A673 (cell line): ENCODE data around the gene TXNRD2. TPM values are rescaled to one million over a fixed set of nuclear protein-coding genes. Genes with fewer than 3 reads are reported as not detected.

ENCODE experiments used
- BruUV-seq: library from RNA; stranded (reverse); fragments of 400-500 nt; replicated peaks from 2 replicates; lab custom pipeline; 2021; lab: Mats Ljungman, UMichigan
- CTCF ChIA-PET: fragments of 300-600 bp; sonication (Branson Sonifier 250); formaldehyde crosslinking; loops from one replicate; lab custom pipeline; 2022; ENCODE audit warnings: antibody characterized with exemption; lab: Charles Lee
- POLR2A ChIA-PET: fragments of 300-600 bp; sonication (Branson Sonifier 250); formaldehyde crosslinking; loops from one replicate; lab custom pipeline; 2022; ENCODE audit warnings: antibody characterized with exemption; ENCODE audit not compliant: low non-redundant PET; lab: Charles Lee
- DNase-seq: peaks from one replicate; pipeline ENCODE4 v3.0.0-alpha.2; 2015; ENCODE audit warnings: low spot score
- H3K27ac ChIP-seq: fragments of 200-600 bp; sonication (generic); 2 replicates; pipeline ENCODE4 v1.5.1; 2016; ENCODE audit warnings: mixed run types, low read depth, mild to moderate bottlenecking, mixed read lengths, antibody characterized with exemption, low read length; ENCODE audit not compliant: poor library complexity, severe bottlenecking
- H3K27me3 ChIP-seq: fragments of 200-600 bp; sonication (generic); replicated peaks from 2 replicates; pipeline ENCODE4 v1.6.1; 2017; ENCODE audit warnings: mixed run types, low read depth, mild to moderate bottlenecking, mixed read lengths, antibody characterized with exemption, low read length; ENCODE audit not compliant: insufficient read depth, poor library complexity
- H3K36me3 ChIP-seq: fragments of 200-600 bp; sonication (generic); 2 replicates; pipeline ENCODE4 v1.6.1; 2016; ENCODE audit warnings: mixed run types, mild to moderate bottlenecking, mixed read lengths, antibody characterized with exemption, low read length; ENCODE audit not compliant: insufficient read depth, poor library complexity, severe bottlenecking
- H3K4me1 ChIP-seq: fragments of 200-600 bp; sonication (generic); 2 replicates; pipeline ENCODE4 v1.6.1; 2017; ENCODE audit warnings: mixed run types, mild to moderate bottlenecking, mixed read lengths, antibody characterized with exemption, low read length; ENCODE audit not compliant: insufficient read depth, poor library complexity, severe bottlenecking
- H3K4me3 ChIP-seq: fragments of 200-600 bp; sonication (generic); 2 replicates; pipeline ENCODE4 v1.5.1; 2016; ENCODE audit warnings: low read depth, mixed run types, mild to moderate bottlenecking, mixed read lengths, low read length; ENCODE audit not compliant: poor library complexity, severe bottlenecking
- H3K9me3 ChIP-seq: fragments of 200-600 bp; sonication (generic); 2 replicates; pipeline ENCODE4 v1.6.1; 2016; ENCODE audit warnings: mixed run types, low read depth, mild to moderate bottlenecking, mixed read lengths, antibody characterized with exemption, low read length; ENCODE audit not compliant: poor library complexity, severe bottlenecking
- CTCF ChIP-seq: fragments of 300-800, 200-600 bp; sonication (generic); conservative IDR thresholded peaks from 2 replicates; pipeline ENCODE4 v1.5.1; 2017; ENCODE audit warnings: low read depth, mild to moderate bottlenecking, antibody characterized with exemption, low read length, moderate library complexity, mixed read lengths
- EZH2 ChIP-seq: fragments of 200-600 bp; sonication (generic); IDR thresholded peaks from 2 replicates; pipeline ENCODE4 v1.6.1; 2017; ENCODE audit warnings: borderline replicate concordance, low read depth, mild to moderate bottlenecking, mixed read lengths, antibody characterized with exemption, low read length; ENCODE audit not compliant: poor library complexity, severe bottlenecking
- intact Hi-C: fragments of 100-400 bp; cut with micrococcal nuclease; formaldehyde crosslinking; loops from one replicate; pipeline ENCODE4 v1.10.0; 2022; ENCODE audit not compliant: unreplicated experiment
- total RNA-seq: library from RNA; stranded (reverse); gene quantifications from 2 replicates; pipeline ENCODE4 v1.2.3, GENCODE V29; 2021

The TXNRD2 gene
- total RNA-seq, 1 experiment from 2014 or later: 32.6 TPM

- intact Hi-C loops: no loop called here
- BruUV-seq: no TSS peak
- H3K27ac ChIP-seq: no peak overlapping the region
- H3K4me3 ChIP-seq: no peak overlapping the region
- peaks cover 13% of the 10 kb centered on the region for H3K36me3 ChIP-seq
- no peak for DNase-seq
- ChIA-PET CTCF (interaction anchor here (1.2 kb wide), 1 partner anchor 185 kb away, joined by 3 read pairs; no protein-coding TSS in a partner anchor), POLR2A (no interaction called here)
- TF ChIP-seq EZH2 (no peak), CTCF (no peak)
- H3K9me3 ChIP-seq: no peaks in the 10 kb centered on the region
- H3K27me3 ChIP-seq: no peaks in the 10 kb centered on the region
- H3K4me1 ChIP-seq: no peaks in the 10 kb centered on the region
Observed at GRCh38 chr22:19916006-19916405, 25.6 kb downstream of the TXNRD2 start.

GRCh38 chr22:19915287-19915954 lies 26.2 kb downstream of the TXNRD2 start:
- peaks cover 13% of the 10 kb centered on the region for H3K36me3 ChIP-seq
- H3K4me1 ChIP-seq: no peaks in the 10 kb centered on the region
- H3K9me3 ChIP-seq: no peaks in the 10 kb centered on the region
- intact Hi-C loops: no loop called here
- DNase-seq: no peak
- no peak for TF ChIP-seq CTCF
- TF ChIP-seq EZH2: no peak
- ChIA-PET POLR2A (no interaction called here), CTCF (interaction anchor here (1.2 kb wide), 1 partner anchor 185 kb away, joined by 3 read pairs; no protein-coding TSS in a partner anchor)
- H3K27me3 ChIP-seq: no peaks in the 10 kb centered on the region
- H3K4me3 ChIP-seq: no peak overlapping the region
- no peak overlapping the region for H3K27ac ChIP-seq
- no TSS peak for BruUV-seq

GRCh38 chr22:19914201-19914943 lies 27.2 kb downstream of the TXNRD2 start:
- intact Hi-C loops: loop anchor here (5.0 kb wide), 1 partner anchor 282 kb away; no protein-coding TSS in a partner anchor
- ChIA-PET CTCF (interaction anchor here (1.2 to 4.8 kb wide), 2 partner anchors 184 kb away, joined by 3 to 79 read pairs; no protein-coding TSS in a partner anchor), POLR2A (no interaction called here)
- no peaks in the 10 kb centered on the region for H3K27me3 ChIP-seq
- TF ChIP-seq CTCF: no peak
- TF ChIP-seq EZH2: no peak
- peaks cover 13% of the 10 kb centered on the region for H3K36me3 ChIP-seq
- BruUV-seq: no TSS peak
- H3K9me3 ChIP-seq: no peaks in the 10 kb centered on the region
- no peak for DNase-seq
- H3K4me3 ChIP-seq: no peak overlapping the region
- H3K4me1 ChIP-seq: no peaks in the 10 kb centered on the region
- no peak overlapping the region for H3K27ac ChIP-seq
